ENCODE results near the gene XXYLT1. TPM values are rescaled to one million over a fixed set of nuclear protein-coding genes. Genes with fewer than 3 reads are reported as not detected.

XXYLT1 gene
- total RNA-seq, 1 experiment from 2014 or later: 7.3 TPM

DNA sequence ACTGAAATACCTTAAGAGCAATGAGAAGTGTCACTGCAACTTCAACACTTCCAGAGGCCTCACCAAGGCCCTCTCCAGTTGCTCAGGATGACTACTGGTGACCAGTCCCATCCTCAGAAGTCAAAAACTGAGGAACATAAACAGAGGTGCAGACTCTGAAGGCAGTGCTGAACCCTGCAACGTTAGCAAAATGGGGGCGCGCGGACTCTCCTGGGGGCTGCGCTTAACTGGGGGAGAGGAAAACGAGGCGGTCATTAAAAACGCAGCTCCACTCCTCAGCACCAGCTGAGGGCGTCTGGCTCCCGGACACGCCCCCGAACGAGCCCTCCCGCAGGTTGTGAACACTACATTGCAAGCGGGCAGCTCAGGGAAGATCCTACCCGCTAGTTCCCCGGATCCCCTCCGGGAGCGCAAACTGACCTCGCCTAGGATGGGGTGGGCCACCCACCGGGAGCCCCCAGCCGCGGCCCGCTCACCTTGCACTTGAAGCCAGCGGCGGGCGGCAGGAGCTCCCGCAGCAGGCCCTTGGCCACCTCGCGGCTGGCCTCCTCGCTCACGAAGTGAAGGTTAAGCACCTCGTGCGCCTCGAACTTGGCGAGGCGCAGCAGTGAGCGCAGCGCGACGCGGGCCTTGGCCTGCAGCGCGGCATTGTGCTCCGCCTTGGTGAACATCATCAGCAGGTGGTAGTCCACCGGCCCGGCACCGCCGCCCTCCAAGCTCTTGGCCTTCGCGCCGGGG is 711 bp downstream of the XXYLT1 start:
- peaks cover 4% of the 10 kb centered on the region; the same call in 1 of the 2 replicates for H3K36me3 ChIP-seq (ENCODE audit: insufficient read depth, low read length)
- no peaks in the 10 kb centered on the region for H3K27me3 ChIP-seq (ENCODE audit: low read length)
- H3K4me2 ChIP-seq (ENCODE audit: low read depth, low read length, poor library complexity, severe bottlenecking): peak overlapping the region; percentile 76
- peaks cover 29% of the 10 kb centered on the region for H3K4me1 ChIP-seq (ENCODE audit: low read length)
- no peak overlapping the region; the same call in 1 of the 2 replicates for H3K27ac ChIP-seq (ENCODE audit: low read length)
- H3K4me3 ChIP-seq (ENCODE audit: low read length): peak overlapping the region; percentile 88
- DNase-seq: peak; percentile 72
- H4K20me1 ChIP-seq (ENCODE audit: insufficient read depth, low read depth, low read length): peaks cover 27% of the 10 kb centered on the region
- H3K9me3 ChIP-seq (ENCODE audit: low read length): no peaks in the 10 kb centered on the region
- H2AFZ ChIP-seq (ENCODE audit: low read length): peak overlapping the region; percentile 73; the same call in 1 of the 2 replicates
- H3K9ac ChIP-seq (ENCODE audit: low read length): peak overlapping the region; percentile 82
- H3K9me2 ChIP-seq (replicated peaks; ENCODE audit: insufficient read depth, low read length): no peaks in the 10 kb centered on the region
- peaks cover 19% of the 10 kb centered on the region for H3K79me2 ChIP-seq (ENCODE audit: low read length)

DNA sequence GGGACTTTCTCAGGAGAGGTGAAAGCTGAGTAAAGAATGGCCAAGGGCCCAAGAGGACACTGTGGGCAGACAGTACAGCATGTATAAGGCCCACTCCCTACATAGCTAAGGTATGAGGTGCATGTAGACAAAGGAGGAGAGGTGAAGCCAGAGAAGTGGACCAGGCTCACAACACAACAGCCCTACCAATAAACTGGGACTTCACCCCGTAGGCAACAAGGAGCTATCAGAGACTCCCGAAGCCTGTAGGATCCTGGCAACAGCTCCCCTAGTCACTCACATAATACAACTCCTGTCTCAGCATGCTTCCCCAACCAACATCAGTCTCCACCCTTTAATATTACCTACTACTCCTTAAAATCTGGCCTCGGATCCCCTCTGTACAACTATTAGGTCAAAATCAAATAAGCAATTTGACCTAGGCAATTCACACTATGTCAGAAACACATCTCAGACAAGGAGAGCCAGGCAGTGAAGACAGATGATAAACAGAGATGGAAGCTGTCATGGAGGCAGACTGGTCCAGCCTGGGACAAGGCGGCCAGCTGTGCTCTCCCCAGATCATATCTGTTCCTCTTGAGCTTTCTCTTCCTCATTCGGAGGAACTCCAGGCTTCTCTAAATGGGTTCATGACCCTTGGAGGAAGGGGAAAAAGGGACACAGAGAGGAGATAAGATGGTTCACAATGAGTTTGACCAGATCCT is 1.4 kb downstream of the XXYLT1 start:
- H3K4me1 ChIP-seq (ENCODE audit: low read length): peaks cover 29% of the 10 kb centered on the region
- peak overlapping the region; percentile 82 for H3K9ac ChIP-seq (ENCODE audit: low read length)
- H3K79me2 ChIP-seq (ENCODE audit: low read length): peaks cover 19% of the 10 kb centered on the region
- no peaks in the 10 kb centered on the region for H3K36me3 ChIP-seq (ENCODE audit: insufficient read depth, low read length)
- no peak overlapping the region for H2AFZ ChIP-seq (ENCODE audit: low read length)
- peaks cover 28% of the 10 kb centered on the region for H4K20me1 ChIP-seq (ENCODE audit: insufficient read depth, low read depth, low read length)
- H3K27me3 ChIP-seq (ENCODE audit: low read length): no peaks in the 10 kb centered on the region
- H3K9me3 ChIP-seq (ENCODE audit: low read length): no peaks in the 10 kb centered on the region
- peak overlapping the region; percentile 76 for H3K4me2 ChIP-seq (ENCODE audit: low read depth, low read length, poor library complexity, severe bottlenecking)
- peak overlapping the region; percentile 88 for H3K4me3 ChIP-seq (ENCODE audit: low read length)
- H3K9me2 ChIP-seq (replicated peaks; ENCODE audit: insufficient read depth, low read length): no peaks in the 10 kb centered on the region
- H3K27ac ChIP-seq (ENCODE audit: low read length): no peak overlapping the region
- no peak for DNase-seq

DNA sequence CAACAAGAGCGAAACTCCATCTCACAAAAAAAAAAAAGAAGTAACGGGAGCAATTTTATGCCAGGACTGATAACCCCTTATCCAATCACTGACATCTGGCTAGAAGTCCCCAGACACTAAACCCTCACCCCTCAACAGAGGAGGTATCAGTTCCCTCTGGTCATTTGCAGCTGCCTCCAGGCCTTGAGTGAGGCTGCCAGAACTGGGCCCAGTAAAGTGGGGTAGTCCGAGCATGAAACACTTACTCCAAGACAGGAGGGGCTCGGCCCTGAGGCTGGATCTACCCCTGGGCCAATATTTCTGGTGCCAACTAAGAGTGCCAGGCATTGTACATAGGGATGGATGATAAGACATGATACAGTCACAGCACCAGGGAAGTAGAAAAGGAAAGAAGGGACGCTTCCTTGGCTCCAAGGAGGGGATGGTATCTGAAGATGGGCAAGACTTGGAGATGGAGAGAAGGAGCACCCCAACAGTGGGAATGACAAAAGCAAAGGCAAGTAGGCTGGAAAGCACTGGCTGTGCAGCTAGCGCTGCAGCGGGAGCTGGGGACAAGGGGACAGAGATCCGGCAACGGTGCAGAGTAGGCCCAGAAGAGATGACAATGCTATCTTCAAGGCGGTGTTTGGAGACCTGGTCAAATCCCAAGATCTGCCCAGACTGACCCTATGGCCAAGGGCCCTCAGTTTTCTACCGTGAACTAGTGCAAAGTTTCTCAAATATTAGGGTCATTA is 2.2 kb downstream of the XXYLT1 start:
- Histone ChIP-seq H2AFZ (ENCODE audit: low read length) (no peak overlapping the region), H3K9me3 (ENCODE audit: low read length) (no peaks in the 10 kb centered on the region), H4K20me1 (ENCODE audit: insufficient read depth, low read depth, low read length) (peaks cover 36% of the 10 kb centered on the region), H3K9me2 (replicated peaks; ENCODE audit: insufficient read depth, low read length) (no peaks in the 10 kb centered on the region), H3K79me2 (ENCODE audit: low read length) (peaks cover 19% of the 10 kb centered on the region), H3K27ac (ENCODE audit: low read length) (no peak overlapping the region), H3K9ac (ENCODE audit: low read length) (peak overlapping the region; percentile 82; the same call in 1 of the 2 replicates), H3K4me1 (ENCODE audit: low read length) (peaks cover 29% of the 10 kb centered on the region), H3K27me3 (ENCODE audit: low read length) (no peaks in the 10 kb centered on the region), H3K4me2 (ENCODE audit: low read depth, low read length, poor library complexity, severe bottlenecking) (peak overlapping the region; percentile 76), H3K36me3 (ENCODE audit: insufficient read depth, low read length) (no peaks in the 10 kb centered on the region), H3K4me3 (ENCODE audit: low read length) (no peak overlapping the region)
- no peak for DNase-seq

DNA sequence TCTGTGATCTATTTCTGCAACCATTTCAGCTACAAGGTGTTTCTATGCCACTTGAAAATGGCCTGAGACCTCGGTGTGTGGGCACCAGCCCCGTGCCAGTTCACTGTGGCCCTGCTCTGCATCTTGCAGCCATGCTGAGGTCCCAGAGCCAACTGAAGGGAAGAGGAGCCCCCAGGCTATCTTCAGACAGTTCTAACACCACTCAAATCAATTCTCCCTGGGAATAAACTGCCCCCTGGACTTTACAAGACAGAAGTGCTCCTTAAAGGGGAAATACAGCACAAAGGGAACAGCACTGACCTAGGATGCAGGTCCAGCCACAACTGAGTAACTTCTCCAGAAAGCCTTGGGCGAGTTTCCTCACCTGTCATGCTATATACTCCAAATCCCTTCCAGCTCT is 3.9 kb downstream of the XXYLT1 start:
- no peaks in the 10 kb centered on the region for H3K27me3 ChIP-seq (ENCODE audit: low read length)
- DNase-seq: no peak
- peaks cover 19% of the 10 kb centered on the region for H3K79me2 ChIP-seq (ENCODE audit: low read length)
- H3K9me2 ChIP-seq (replicated peaks; ENCODE audit: insufficient read depth, low read length): no peaks in the 10 kb centered on the region
- no peak overlapping the region for H3K27ac ChIP-seq (ENCODE audit: low read length)
- no peak overlapping the region for H3K4me2 ChIP-seq (ENCODE audit: low read depth, low read length, poor library complexity, severe bottlenecking)
- H4K20me1 ChIP-seq (ENCODE audit: insufficient read depth, low read depth, low read length): peaks cover 48% of the 10 kb centered on the region
- no peak overlapping the region for H3K4me3 ChIP-seq (ENCODE audit: low read length)
- H2AFZ ChIP-seq (ENCODE audit: low read length): no peak overlapping the region
- peaks cover 26% of the 10 kb centered on the region for H3K4me1 ChIP-seq (ENCODE audit: low read length)
- H3K9me3 ChIP-seq (ENCODE audit: low read length): no peaks in the 10 kb centered on the region
- H3K9ac ChIP-seq (ENCODE audit: low read length): no peak overlapping the region
- no peaks in the 10 kb centered on the region for H3K36me3 ChIP-seq (ENCODE audit: insufficient read depth, low read length)

DNA sequence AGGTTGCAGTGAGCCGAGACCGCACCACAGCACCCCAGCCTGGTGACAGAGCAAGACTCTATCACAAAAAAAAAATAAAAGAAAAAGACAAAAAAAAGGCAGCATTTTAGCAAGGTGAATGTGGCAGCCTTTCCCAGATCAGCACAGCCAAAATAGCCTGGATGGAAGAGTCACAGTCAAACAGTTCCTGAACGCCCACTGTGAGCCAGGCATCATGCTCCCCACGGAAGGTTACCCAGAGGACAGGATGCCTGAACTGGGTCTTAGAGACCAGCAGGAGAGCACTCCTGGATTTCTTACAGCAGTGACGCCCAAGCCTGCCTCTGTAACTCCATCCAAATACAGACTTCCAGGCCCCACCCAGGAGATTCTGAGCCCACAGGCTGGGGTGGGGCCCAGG is 4.5 kb downstream of the XXYLT1 start:
- Histone ChIP-seq H3K27me3 (ENCODE audit: low read length) (no peaks in the 10 kb centered on the region), H3K27ac (ENCODE audit: low read length) (no peak overlapping the region), H3K4me2 (ENCODE audit: low read depth, low read length, poor library complexity, severe bottlenecking) (no peak overlapping the region), H2AFZ (ENCODE audit: low read length) (no peak overlapping the region), H3K79me2 (ENCODE audit: low read length) (peaks cover 19% of the 10 kb centered on the region), H3K4me3 (ENCODE audit: low read length) (no peak overlapping the region), H3K9me3 (ENCODE audit: low read length) (no peaks in the 10 kb centered on the region), H3K36me3 (ENCODE audit: insufficient read depth, low read length) (no peaks in the 10 kb centered on the region), H3K4me1 (ENCODE audit: low read length) (peaks cover 21% of the 10 kb centered on the region), H4K20me1 (ENCODE audit: insufficient read depth, low read depth, low read length) (peaks cover 54% of the 10 kb centered on the region), H3K9ac (ENCODE audit: low read length) (no peak overlapping the region), H3K9me2 (replicated peaks; ENCODE audit: insufficient read depth, low read length) (no peaks in the 10 kb centered on the region)
- no peak for DNase-seq

DNA sequence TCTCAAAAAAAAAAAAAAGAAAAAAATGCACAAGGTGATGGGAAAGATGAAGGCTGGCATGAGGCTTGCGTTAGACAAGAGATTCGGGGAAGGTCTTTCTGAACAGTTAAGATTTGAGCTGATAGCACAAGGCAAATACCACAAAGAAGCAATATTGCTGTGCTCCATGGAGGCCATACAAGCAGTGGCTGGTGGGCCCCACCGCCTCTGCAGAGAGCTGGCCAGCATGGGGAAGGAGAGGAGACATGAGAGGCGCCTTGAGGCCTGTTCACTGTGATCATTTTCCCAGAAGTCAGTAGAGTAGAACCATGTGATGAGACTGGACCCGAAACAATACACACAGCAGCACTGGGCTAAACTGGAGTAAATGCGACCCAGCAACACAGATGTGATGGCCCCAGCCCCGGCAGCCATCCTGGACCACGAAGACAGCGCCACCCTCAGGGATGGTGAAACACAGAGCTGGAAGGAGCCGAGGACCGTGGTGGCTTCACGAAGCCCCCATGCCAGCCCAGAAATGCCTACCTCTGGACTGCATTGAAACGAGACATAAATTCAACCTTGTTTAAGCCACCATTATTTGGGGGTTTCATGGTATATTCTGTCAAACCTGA is 5.5 kb downstream of the XXYLT1 start:
- Histone ChIP-seq H4K20me1 (ENCODE audit: insufficient read depth, low read depth, low read length) (peaks cover 64% of the 10 kb centered on the region), H3K9ac (ENCODE audit: low read length) (no peak overlapping the region), H2AFZ (ENCODE audit: low read length) (no peak overlapping the region), H3K4me2 (ENCODE audit: low read depth, low read length, poor library complexity, severe bottlenecking) (no peak overlapping the region), H3K4me1 (ENCODE audit: low read length) (peaks cover 22% of the 10 kb centered on the region), H3K4me3 (ENCODE audit: low read length) (no peak overlapping the region), H3K36me3 (ENCODE audit: insufficient read depth, low read length) (no peaks in the 10 kb centered on the region), H3K27me3 (ENCODE audit: low read length) (no peaks in the 10 kb centered on the region), H3K79me2 (ENCODE audit: low read length) (peaks cover 19% of the 10 kb centered on the region), H3K27ac (ENCODE audit: low read length) (no peak overlapping the region), H3K9me2 (replicated peaks; ENCODE audit: insufficient read depth, low read length) (no peaks in the 10 kb centered on the region), H3K9me3 (ENCODE audit: low read length) (no peaks in the 10 kb centered on the region)
- DNase-seq: no peak

DNA sequence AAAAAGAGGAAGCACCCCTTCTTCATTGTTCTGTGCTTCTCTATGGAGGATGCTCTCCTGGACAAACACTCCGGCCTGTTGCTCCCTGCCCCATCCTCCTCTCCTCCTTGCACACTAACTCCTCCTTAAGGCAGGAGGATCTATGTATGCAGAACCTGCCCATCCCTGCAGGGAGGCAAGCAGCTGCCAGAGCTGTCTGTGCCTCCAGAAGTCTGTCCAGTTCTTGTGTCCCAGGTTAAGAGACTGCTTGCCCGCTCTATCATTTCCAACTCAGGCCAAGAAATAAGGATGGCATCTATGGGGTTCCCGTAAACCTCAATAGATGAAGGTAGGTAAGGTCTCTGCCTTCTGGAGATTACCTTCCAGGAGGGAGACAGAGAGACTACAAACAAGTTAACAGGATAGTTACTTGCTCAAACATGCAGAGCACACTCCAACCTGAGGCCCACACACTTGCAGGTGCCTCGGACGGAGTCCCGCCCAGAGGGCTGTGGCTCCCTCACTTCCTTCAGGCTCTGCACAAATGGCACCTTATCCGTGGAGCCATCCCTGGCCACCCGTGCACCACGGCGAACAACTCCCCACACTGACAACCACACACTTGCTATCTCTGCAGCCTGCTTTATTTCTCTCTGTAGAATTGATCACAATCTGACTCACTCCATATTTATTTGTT is 6.9 kb downstream of the XXYLT1 start:
- H3K36me3 ChIP-seq (ENCODE audit: insufficient read depth, low read length): no peaks in the 10 kb centered on the region
- H3K4me2 ChIP-seq (ENCODE audit: low read depth, low read length, poor library complexity, severe bottlenecking): no peak overlapping the region
- peaks cover 19% of the 10 kb centered on the region for H3K4me1 ChIP-seq (ENCODE audit: low read length)
- no peak overlapping the region for H3K27ac ChIP-seq (ENCODE audit: low read length)
- no peaks in the 10 kb centered on the region for H3K9me3 ChIP-seq (ENCODE audit: low read length)
- peaks cover 63% of the 10 kb centered on the region for H4K20me1 ChIP-seq (ENCODE audit: insufficient read depth, low read depth, low read length)
- no peak overlapping the region for H3K9ac ChIP-seq (ENCODE audit: low read length)
- no peak overlapping the region for H3K4me3 ChIP-seq (ENCODE audit: low read length)
- H3K27me3 ChIP-seq (ENCODE audit: low read length): no peaks in the 10 kb centered on the region
- peaks cover 5% of the 10 kb centered on the region for H3K79me2 ChIP-seq (ENCODE audit: low read length)
- no peak overlapping the region for H2AFZ ChIP-seq (ENCODE audit: low read length)
- no peaks in the 10 kb centered on the region for H3K9me2 ChIP-seq (replicated peaks; ENCODE audit: insufficient read depth, low read length)
- no peak for DNase-seq
